Measurements from ENCODE around the gene VIM.
"Not testable (repeated sequence)": the region's sequence is repeated elsewhere in the genome, so short reads cannot be mapped to it uniquely, and the experiment has no call there.

VIM gene

DNA sequence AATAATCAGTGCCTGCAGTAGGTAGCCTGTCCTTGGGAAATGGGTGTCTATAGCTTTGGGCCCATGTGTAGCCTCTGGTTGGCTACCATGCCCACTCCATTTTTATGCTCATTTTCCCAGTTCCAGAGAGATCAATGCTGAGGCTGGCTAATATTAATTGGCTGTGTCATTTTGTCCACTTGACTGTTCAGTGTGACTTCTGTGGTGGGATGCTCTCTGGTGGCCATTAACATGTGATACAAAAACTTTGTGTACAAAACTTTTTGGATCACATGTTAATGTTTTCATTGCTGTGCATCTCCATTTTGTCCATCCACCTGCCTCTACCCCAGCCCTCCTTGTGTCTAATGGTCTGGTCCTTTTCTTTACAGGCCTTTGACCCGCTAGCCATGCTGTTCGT lies 22.7 kb downstream of the VIM start:
- TF ChIP-seq, protein P1, sequence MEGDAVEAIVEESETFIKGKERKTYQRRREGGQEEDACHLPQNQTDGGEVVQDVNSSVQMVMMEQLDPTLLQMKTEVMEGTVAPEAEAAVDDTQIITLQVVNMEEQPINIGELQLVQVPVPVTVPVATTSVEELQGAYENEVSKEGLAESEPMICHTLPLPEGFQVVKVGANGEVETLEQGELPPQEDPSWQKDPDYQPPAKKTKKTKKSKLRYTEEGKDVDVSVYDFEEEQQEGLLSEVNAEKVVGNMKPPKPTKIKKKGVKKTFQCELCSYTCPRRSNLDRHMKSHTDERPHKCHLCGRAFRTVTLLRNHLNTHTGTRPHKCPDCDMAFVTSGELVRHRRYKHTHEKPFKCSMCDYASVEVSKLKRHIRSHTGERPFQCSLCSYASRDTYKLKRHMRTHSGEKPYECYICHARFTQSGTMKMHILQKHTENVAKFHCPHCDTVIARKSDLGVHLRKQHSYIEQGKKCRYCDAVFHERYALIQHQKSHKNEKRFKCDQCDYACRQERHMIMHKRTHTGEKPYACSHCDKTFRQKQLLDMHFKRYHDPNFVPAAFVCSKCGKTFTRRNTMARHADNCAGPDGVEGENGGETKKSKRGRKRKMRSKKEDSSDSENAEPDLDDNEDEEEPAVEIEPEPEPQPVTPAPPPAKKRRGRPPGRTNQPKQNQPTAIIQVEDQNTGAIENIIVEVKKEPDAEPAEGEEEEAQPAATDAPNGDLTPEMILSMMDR (IDR thresholded peaks at IDR 0.05; ENCODE audit: low read depth, low read length, missing control alignments), result peak; percentile 17
- in situ Hi-C loops (cut with HindIII; ENCODE audit: low pct_ligation_motif_present, low sequenced_read_pairs), result no loop called here
- Histone ChIP-seq H3K36me3 (replicated peaks) (no peaks in the 10 kb centered on the region), H3K4me3 (ENCODE audit: low read depth, low read length) (no peak overlapping the region), H3K27ac (no peak overlapping the region), H3K27me3 (replicated peaks) (no peaks in the 10 kb centered on the region)
- no peak for DNase-seq

DNA sequence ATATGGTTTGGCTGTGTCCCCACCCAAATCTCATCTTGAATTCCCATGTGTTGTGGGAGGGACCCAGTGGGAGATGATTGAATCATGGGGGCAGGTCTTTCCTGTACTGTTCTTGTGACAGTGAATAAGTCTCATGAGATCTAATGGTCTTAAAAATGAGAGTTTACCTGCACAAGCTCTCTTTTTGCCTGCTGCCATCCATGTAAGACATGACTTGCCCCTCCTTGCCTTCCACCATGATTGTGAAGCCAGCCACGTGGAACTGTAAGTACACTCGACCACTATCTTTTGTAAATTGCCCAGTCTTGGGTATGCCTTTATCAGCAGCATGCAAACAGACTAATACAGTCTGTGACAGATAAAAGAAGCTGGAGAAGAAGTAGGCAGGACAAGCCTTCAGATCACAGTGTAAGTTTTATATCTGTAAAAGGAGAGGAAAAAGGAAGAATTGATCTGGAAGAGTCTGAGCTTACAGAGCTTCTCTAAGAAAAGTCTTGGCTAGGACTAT lies 26.6 kb downstream of the VIM start:
- H3K4me3 ChIP-seq (ENCODE audit: low read depth, low read length); H3K27ac ChIP-seq; H3K36me3 ChIP-seq (replicated peaks); DNase-seq; in situ Hi-C loops (cut with HindIII; ENCODE audit: low pct_ligation_motif_present, low sequenced_read_pairs); H3K27me3 ChIP-seq (replicated peaks): not testable (repeated sequence)

DNA sequence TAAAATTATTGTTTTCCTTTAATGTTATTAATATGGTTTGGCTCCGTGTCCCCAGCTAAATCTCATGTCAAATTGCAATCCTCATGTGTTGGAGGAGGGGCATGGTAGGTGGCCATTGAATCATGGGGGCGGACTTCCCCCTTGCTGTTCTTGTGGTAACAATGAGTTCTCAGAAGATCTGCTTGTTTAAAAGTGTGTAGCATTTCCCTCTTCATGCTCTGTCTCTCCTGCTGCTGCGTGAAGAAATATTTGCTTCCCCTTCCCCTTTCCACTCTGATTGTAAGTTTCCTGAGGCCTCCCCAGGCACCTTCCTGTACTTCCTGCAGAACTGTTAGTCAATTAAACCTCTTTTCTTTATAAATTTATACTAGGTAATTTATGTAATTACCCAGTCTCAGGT lies 27.5 kb downstream of the VIM start:
- H3K27ac ChIP-seq, result no peak overlapping the region

DNA sequence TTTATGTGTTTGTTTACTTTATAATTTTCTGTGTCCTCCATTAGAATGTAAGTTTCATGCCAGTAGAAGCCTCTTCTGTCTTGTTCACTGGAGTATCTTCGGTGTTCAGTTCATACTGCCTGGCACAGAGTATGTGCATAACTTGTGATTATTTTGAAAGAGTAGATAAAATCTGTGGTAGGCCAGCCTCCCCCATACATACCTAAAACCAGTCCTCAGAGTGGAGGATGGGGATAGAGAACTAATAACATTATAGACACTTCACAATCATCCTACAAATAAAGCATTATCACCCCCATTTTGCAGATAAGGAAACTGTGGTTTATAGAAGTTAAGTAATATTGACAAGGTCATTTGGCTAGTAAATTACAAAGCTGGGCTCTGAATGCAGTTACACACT lies 28.0 kb downstream of the VIM start:
- in situ Hi-C loops (cut with HindIII; ENCODE audit: low pct_ligation_motif_present, low sequenced_read_pairs), result no loop called here
- Histone ChIP-seq H3K27me3 (replicated peaks) (no peaks in the 10 kb centered on the region), H3K36me3 (replicated peaks) (no peaks in the 10 kb centered on the region), H3K27ac (no peak overlapping the region), H3K4me3 (ENCODE audit: low read depth, low read length) (no peak overlapping the region)
- TF ChIP-seq, protein P1 (IDR thresholded peaks at IDR 0.05; ENCODE audit: low read depth, low read length, missing control alignments), result no peak
- DNase-seq, result no peak

More for the DNA sequence above, 27.5 kb downstream of the VIM start:
- H3K4me3 ChIP-seq (ENCODE audit: low read depth, low read length), result no peak overlapping the region
- TF ChIP-seq, protein P1 (IDR thresholded peaks at IDR 0.05; ENCODE audit: low read depth, low read length, missing control alignments), result no peak
- H3K27me3 ChIP-seq (replicated peaks), result no peaks in the 10 kb centered on the region
- DNase-seq, result no peak
- no peaks in the 10 kb centered on the region for H3K36me3 ChIP-seq (replicated peaks)
- in situ Hi-C loops (cut with HindIII; ENCODE audit: low pct_ligation_motif_present, low sequenced_read_pairs), result no loop called here

DNA sequence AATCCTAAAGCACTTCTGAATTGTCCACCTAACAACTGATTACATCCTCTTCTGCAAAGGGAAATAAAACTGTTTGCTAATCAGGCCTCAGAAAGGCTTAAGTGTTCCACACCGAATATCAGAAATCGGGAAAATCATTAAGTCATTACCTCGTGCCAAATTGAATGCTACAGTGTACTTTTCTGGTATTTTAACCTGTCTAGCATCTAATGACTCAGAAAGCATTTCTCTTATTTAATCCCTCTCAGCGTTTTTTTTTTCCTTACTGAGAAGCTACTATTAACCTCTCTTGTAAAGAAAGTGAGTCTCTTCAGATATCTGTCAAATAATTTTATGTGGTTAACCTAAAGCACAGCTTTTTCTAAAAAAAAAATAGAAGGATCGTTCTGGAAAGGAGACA lies 28.6 kb downstream of the VIM start:
- H3K27ac ChIP-seq, result no peak overlapping the region
- H3K27me3 ChIP-seq (replicated peaks), result no peaks in the 10 kb centered on the region
- no peak for DNase-seq
- TF ChIP-seq, protein P1 (IDR thresholded peaks at IDR 0.05; ENCODE audit: low read depth, low read length, missing control alignments), result no peak
- no peaks in the 10 kb centered on the region for H3K36me3 ChIP-seq (replicated peaks)
- in situ Hi-C loops (cut with HindIII; ENCODE audit: low pct_ligation_motif_present, low sequenced_read_pairs), result no loop called here
- H3K4me3 ChIP-seq (ENCODE audit: low read depth, low read length), result no peak overlapping the region

DNA sequence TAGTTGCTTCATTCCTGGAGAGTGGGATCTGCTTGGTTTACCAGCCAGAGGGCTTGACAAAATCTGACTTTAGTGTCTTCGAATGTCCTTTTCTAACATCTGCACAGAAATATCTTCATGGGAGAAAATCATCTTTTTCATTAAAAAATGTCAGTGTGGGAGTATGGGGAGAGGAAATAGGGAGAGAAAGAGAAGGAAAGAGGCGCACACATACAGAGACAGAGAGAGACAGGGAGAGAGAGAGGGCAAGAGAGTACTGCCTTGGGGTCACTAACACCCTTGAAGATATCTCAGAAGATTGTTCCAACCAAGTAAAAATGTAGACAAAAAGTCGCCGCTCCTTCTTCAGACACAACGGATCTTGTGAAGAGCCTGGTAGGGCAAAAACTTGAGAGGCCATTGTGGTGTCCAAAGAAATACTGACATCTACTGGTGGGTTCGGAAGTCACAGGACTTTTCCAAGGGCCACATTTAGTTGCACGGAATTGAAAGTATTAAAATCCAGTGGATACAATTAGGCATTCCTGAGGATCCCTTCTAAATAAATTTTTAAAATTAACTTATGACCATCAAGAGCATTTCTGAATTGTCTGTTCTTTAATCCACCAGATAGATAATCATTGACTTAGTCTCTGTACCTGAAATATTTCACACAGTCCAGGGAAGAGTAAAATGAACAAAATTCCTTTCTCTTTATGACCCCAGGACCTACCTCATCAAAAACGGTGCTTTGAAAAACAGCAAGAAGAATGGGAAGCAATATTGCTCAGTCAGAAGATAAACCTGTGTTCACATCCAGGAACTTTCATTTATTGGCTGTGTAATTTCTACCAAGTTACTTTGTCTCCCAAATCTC lies 29.7 kb downstream of the VIM start:
- Histone ChIP-seq H3K4me3 (ENCODE audit: low read depth, low read length) (peak overlapping the region; percentile 36), H3K36me3 (replicated peaks) (no peaks in the 10 kb centered on the region), H3K27me3 (replicated peaks) (no peaks in the 10 kb centered on the region), H3K27ac (peak overlapping the region; percentile 41)
- DNase-seq, result peak; percentile 73
- in situ Hi-C loops (cut with HindIII; ENCODE audit: low pct_ligation_motif_present, low sequenced_read_pairs), result no loop called here
- TF ChIP-seq, protein P1 (IDR thresholded peaks at IDR 0.05; ENCODE audit: low read depth, low read length, missing control alignments), result peak; percentile 80
